Right atrium auricular region (tissue), 2 donors: ENCODE results near the gene SLC37A4. TPM values are rescaled to one million over a fixed set of nuclear protein-coding genes. Genes with fewer than 3 reads are reported as not detected.
A peak's percentile ranks its signal among the peaks of the same experiment; 100 is the strongest.

Source experiments
- DNase-seq: peaks from one replicate; pipeline ENCODE4 v3.0.0-alpha.2; 2019; ENCODE audit warnings: low spot score
- H3K27ac ChIP-seq, 2 donors: fragments of 200-600 bp; sonication (generic); 1 replicate in 1 of 2; 2 replicates in 1 of 2; pipeline ENCODE4 v1.5.1; 2016 to 2019
- H3K27me3 ChIP-seq, 2 donors: fragments of 200-600 bp; sonication (generic); one replicate each; pipeline versions ENCODE4 v1.5.1 to v1.6.0; 2017 to 2019
- H3K36me3 ChIP-seq: fragments of 200-600 bp; sonication (generic); one replicate; pipeline ENCODE4 v1.5.1; 2016
- H3K4me1 ChIP-seq, 2 donors: fragments of 200-600 bp; sonication (generic); one replicate each; pipeline versions ENCODE4 v1.5.1 to v1.6.0; 2017 to 2019
- H3K4me3 ChIP-seq, 2 donors: fragments of 200-600 bp; sonication (generic); 1 replicate in 1 of 2; 2 replicates in 1 of 2; pipeline ENCODE4 v1.5.1; 2017 to 2019; ENCODE audit warnings: mild to moderate bottlenecking in 1 of 2, moderate library complexity in 1 of 2
- H3K9me3 ChIP-seq, 2 donors: fragments of 200-600 bp; sonication (generic); one replicate each; pipeline ENCODE4 v1.5.1; 2019
- total RNA-seq, 2 donors: library from RNA; depleted of rRNA; stranded (reverse); fragments of >200 nt; gene quantifications; one replicate each; pipeline ENCODE4 v1.1.0, GENCODE V29; 2016
- TF ChIP-seq, protein P1 (sequence below), 2 donors: fragments of 200-600 bp; sonication (generic); IDR thresholded peaks; one replicate each; pipeline ENCODE4 v1.5.1; 2019; ENCODE audit warnings: antibody characterized with exemption in 2 of 2

Gene SLC37A4
- total RNA-seq = 10 to 100 TPM in 1 of 2 donors, 1 to 10 TPM in 1; 8.2 to 11.1 TPM

DNA sequence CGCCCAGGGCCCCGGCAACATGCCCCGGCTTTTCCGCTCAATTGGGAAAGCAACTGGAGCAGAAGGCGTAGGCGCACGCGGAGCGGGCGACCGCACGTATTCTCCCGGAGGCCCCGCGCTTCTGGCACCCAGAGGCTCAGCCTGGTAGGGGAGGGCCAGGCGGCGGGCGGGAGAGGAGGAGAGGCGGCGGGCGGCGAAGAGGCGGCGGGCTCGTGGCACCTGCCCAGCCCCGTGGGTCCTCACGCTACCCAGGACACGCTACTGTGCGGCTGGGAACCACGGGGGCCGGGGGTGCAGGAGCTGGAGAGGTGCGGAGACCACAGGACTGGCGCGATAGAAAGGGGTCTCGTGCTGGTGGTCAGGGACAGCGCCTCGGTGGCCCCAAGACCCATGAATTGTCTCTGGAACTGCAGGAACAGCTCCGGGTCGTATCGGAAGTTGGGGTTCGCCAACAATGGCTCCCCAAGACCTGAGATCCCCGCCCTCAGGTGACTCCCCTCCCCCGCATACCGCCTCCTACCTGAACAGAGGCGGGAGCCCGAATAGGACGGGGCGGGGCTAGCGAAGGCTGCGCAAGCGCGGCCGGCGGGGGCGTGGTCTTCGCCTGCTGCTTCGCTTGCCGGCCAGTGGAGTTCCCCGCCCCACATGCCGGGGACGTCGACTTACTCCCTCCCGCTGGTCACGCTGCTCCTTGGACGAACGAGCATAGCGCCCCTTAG lies at the start of gene SLC37A4:
Gene SLC37A4 (minus strand): TSS at position 549 of the 719 bp plus-strand sequence.
- H3K36me3 ChIP-seq = peaks cover 3% of the 10 kb centered on the region
- H3K4me1 ChIP-seq = peaks cover 0 to 17% of the 10 kb centered on the region in 2 donors
- peak; percentile 98 for DNase-seq

DNA sequence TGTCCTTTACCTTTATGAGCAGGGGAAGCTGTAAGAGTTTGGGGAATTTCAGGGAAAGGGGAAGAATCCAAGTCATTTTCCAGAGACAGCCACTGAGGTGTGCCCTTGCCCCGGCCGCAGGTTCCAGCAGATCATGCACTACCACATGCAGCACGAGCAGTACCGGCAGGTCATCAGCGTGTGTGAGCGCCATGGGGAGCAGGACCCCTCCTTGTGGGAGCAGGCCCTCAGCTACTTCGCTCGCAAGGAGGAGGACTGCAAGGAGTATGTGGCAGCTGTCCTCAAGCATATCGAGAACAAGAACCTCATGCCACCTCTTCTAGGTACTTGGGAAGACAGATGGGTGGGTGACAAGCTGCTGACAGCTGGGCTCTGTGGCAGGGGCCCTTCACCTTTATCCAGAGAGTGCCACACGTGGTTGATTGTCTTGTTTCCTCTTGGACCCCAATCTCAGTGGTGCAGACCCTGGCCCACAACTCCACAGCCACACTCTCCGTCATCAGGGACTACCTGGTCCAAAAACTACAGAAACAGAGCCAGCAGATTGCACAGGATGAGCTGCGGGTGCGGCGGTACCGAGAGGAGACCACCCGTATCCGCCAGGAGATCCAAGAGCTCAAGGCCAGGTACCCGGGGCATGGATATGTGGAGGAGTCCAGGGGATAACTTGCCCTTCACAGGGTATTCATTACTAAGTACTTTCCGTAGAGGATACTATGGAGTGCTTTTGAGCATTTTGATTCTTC lies 48.2 kb upstream of the SLC37A4 start:
- peaks cover 84% of the 10 kb centered on the region for H3K36me3 ChIP-seq
- H3K9me3 ChIP-seq = no peaks in the 10 kb centered on the region
- no peak overlapping the region for H3K4me3 ChIP-seq
- H3K4me1 ChIP-seq = no peaks in the 10 kb centered on the region
- no peak overlapping the region for H3K27ac ChIP-seq
- TF ChIP-seq, protein P1, sequence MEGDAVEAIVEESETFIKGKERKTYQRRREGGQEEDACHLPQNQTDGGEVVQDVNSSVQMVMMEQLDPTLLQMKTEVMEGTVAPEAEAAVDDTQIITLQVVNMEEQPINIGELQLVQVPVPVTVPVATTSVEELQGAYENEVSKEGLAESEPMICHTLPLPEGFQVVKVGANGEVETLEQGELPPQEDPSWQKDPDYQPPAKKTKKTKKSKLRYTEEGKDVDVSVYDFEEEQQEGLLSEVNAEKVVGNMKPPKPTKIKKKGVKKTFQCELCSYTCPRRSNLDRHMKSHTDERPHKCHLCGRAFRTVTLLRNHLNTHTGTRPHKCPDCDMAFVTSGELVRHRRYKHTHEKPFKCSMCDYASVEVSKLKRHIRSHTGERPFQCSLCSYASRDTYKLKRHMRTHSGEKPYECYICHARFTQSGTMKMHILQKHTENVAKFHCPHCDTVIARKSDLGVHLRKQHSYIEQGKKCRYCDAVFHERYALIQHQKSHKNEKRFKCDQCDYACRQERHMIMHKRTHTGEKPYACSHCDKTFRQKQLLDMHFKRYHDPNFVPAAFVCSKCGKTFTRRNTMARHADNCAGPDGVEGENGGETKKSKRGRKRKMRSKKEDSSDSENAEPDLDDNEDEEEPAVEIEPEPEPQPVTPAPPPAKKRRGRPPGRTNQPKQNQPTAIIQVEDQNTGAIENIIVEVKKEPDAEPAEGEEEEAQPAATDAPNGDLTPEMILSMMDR (IDR thresholded peaks at IDR 0.05) = no peak
- no peaks in the 10 kb centered on the region for H3K27me3 ChIP-seq
- no peak for DNase-seq

More for the DNA sequence above, at the start of gene SLC37A4:
- Histone ChIP-seq H3K27ac (peak within 1 kb of the TSS; percentile 79 to 83), H3K9me3 (no peaks in the 10 kb centered on the region), H3K27me3 (no peaks in the 10 kb centered on the region), H3K4me3 (peak within 1 kb of the TSS; percentile 78 to 88)
- TF ChIP-seq, protein P1 (IDR thresholded peaks at IDR 0.05) = peak; percentile 90 to 91

DNA sequence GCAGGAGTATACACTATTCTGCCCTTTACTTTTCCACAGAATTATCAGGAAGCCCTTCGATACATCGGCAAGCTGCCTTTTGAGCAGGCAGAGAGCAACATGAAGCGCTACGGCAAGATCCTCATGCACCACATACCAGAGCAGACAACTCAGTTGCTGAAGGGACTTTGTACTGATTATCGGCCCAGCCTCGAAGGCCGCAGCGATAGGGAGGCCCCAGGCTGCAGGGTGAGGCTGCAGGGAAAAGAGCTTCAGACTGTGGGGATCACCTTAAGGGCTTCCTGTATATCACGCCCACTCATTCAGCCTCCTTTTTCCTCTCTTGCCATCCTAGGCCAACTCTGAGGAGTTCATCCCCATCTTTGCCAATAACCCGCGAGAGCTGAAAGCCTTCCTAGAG lies 47.2 kb upstream of the SLC37A4 start:
- H3K27ac ChIP-seq = no peak overlapping the region
- no peak for DNase-seq
- H3K27me3 ChIP-seq = no peaks in the 10 kb centered on the region
- H3K9me3 ChIP-seq = no peaks in the 10 kb centered on the region
- H3K4me3 ChIP-seq = no peak overlapping the region
- H3K4me1 ChIP-seq = no peaks in the 10 kb centered on the region
- peaks cover 94% of the 10 kb centered on the region for H3K36me3 ChIP-seq
- TF ChIP-seq, protein P1 (IDR thresholded peaks at IDR 0.05) = no peak

DNA sequence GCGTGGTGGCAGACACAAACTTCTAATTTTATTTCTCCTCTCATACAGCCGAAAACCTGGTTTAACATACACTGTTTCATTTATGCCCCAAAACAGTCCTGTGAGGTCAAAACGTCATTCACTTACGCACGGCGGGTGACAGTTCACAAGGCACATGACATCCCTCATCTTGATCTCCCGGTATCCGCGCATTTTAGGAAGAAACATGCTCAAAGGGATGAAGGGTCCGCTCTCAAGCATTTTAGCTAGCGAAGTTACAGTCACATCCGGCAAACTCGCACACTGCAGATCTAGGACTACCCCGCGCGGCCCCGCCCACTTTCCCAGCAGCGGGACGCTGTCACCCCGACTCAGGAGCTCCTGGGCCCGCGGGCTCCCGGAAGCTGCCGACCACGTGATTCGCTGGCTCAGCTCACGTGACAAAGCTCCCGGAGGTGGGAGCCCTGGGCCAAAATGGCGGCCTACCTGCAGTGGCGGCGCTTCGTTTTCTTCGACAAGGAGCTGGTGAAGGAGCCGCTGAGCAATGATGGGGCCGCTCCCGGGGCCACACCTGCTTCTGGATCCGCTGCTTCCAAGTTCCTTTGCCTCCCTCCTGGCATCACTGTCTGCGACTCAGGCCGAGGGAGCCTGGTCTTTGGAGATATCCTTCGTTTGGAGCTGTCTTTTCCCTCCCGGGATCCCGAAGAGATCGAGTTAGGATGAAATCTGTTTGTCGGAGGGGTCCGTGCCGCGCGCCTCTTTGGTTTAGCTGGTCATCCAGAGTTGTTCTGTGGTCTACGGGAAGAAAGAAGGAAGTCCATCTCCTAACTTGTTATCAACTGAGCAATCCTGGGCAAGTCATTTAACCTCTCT lies 36.9 kb upstream of the SLC37A4 start, which contains the start of gene VPS11:
Gene VPS11 (plus strand): TSS at position 448 of the 852 bp plus-strand sequence. CDS start 6 bp downstream, at position 454.
- TF ChIP-seq, protein P1 (IDR thresholded peaks at IDR 0.05) = peak in 1 of 2 donors; percentile 23
- peaks cover 0 to 34% of the 10 kb centered on the region in 2 donors for H3K4me1 ChIP-seq
- H3K27ac ChIP-seq = peak within 1 kb of the TSS; percentile 86 to 95
- H3K27me3 ChIP-seq = no peaks in the 10 kb centered on the region
- peak within 1 kb of the TSS; percentile 81 to 94 for H3K4me3 ChIP-seq
- H3K36me3 ChIP-seq = peaks cover 27% of the 10 kb centered on the region
- peak; percentile 98 for DNase-seq
- H3K9me3 ChIP-seq = no peaks in the 10 kb centered on the region

DNA sequence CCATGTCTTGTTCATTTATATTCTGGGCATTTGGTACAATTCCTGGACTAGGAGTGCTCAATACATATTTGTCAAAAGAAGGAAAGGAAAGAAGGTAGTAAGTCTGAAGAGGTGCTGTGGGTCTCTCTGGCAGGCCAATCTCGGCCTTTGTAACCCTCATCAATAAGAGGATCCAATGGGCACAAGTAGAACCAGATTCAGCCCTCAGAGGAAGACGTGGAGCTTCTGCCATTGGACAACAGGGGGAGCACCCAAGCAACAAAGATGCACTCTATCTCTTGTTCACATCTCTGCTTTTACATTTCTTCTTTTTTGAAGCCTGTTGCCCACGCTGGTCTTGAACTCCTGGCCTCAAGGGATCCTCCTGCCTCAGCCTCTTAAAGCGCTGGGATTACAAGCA lies 34.7 kb upstream of the SLC37A4 start:
- no peak overlapping the region for H3K4me3 ChIP-seq
- peaks cover 5% of the 10 kb centered on the region for H3K36me3 ChIP-seq
- no peaks in the 10 kb centered on the region for H3K9me3 ChIP-seq
- TF ChIP-seq, protein P1 (IDR thresholded peaks at IDR 0.05) = peak in 1 of 2 donors; percentile 33
- H3K27me3 ChIP-seq = no peaks in the 10 kb centered on the region
- no peak overlapping the region for H3K27ac ChIP-seq
- no peak for DNase-seq
- H3K4me1 ChIP-seq = peaks cover 0 to 35% of the 10 kb centered on the region in 2 donors
